Caco-2 (cell line): ENCODE data around the gene CERS6. TPM values are rescaled to one million over a fixed set of nuclear protein-coding genes. Genes with fewer than 3 reads are reported as not detected.
A peak's percentile ranks its signal among the peaks of the same experiment; 100 is the strongest.

ENCODE experiments used
- BruUV-seq: library from RNA; stranded (reverse); fragments of 400-500 nt; replicated peaks from 2 replicates; lab custom pipeline; 2021; lab: Mats Ljungman, UMichigan
- CTCF ChIA-PET: fragments of 300-600 bp; sonication (Branson Sonifier 250); formaldehyde crosslinking; loops from one replicate; lab custom pipeline; 2022; ENCODE audit warnings: antibody characterized with exemption; lab: Charles Lee
- POLR2A ChIA-PET: fragments of 300-600 bp; sonication (Branson Sonifier 250); formaldehyde crosslinking; loops from one replicate; lab custom pipeline; 2022; ENCODE audit warnings: antibody characterized with exemption; lab: Charles Lee
- DNase-seq, 2 experiments: peaks; one replicate each; pipeline versions ENCODE4 v3.0.0 to v3.0.0-alpha.2; 2020 to 2022
- H3K27me3 ChIP-seq: replicated peaks from 2 replicates; pipeline ENCODE4 v1.6.0; 2011; ENCODE audit warnings: low read length; ENCODE audit not compliant: control insufficient read depth, insufficient read depth
- H3K36me3 ChIP-seq: 2 replicates; pipeline ENCODE4 v1.5.1; 2011; ENCODE audit warnings: low read length; ENCODE audit not compliant: control insufficient read depth, insufficient read depth
- H3K4me1 ChIP-seq: fragments of 250-450 bp; sonication (Bioruptor Pico); 2 replicates; pipeline ENCODE4 v1.5.1; 2020; ENCODE audit warnings: mild to moderate bottlenecking
- H3K4me3 ChIP-seq: 2 replicates; pipeline ENCODE4 v1.5.1; 2011; ENCODE audit warnings: low read depth, mild to moderate bottlenecking, control low read depth, low read length
- H3K9me3 ChIP-seq: fragments of 250-450 bp; sonication (Bioruptor Pico); 2 replicates; pipeline ENCODE4 v1.5.1; 2020; ENCODE audit warnings: mild to moderate bottlenecking, moderate library complexity
- H3K27ac Mint-ChIP-seq: one replicate; pipeline ENCODE4 v1.8.0; 2022; ENCODE audit warnings: mixed read lengths; ENCODE audit not compliant: unreplicated experiment
- H3K27me3 Mint-ChIP-seq: one replicate; pipeline ENCODE4 v1.8.0; 2022; ENCODE audit warnings: mixed read lengths; ENCODE audit not compliant: insufficient read depth, unreplicated experiment
- H3K36me3 Mint-ChIP-seq: one replicate; pipeline ENCODE4 v1.8.0; 2022; ENCODE audit warnings: mild to moderate bottlenecking, mixed read lengths; ENCODE audit not compliant: insufficient read depth, unreplicated experiment
- H3K4me1 Mint-ChIP-seq: one replicate; pipeline ENCODE4 v1.8.0; 2022; ENCODE audit warnings: low read depth, mixed read lengths; ENCODE audit not compliant: unreplicated experiment
- H3K4me3 Mint-ChIP-seq: one replicate; pipeline ENCODE4 v1.8.0; 2022; ENCODE audit warnings: mild to moderate bottlenecking, moderate library complexity, mixed read lengths; ENCODE audit not compliant: unreplicated experiment
- H3K9me3 Mint-ChIP-seq: one replicate; pipeline ENCODE4 v1.8.0; 2022; ENCODE audit warnings: mixed read lengths; ENCODE audit not compliant: unreplicated experiment
- intact Hi-C: fragments of 100-400 bp; cut with micrococcal nuclease; formaldehyde crosslinking; loops from one replicate; pipeline ENCODE4 v1.10.0; 2022; ENCODE audit not compliant: unreplicated experiment
- total RNA-seq: library from RNA; stranded (reverse); gene quantifications from 2 replicates; pipeline ENCODE4 v1.2.3, GENCODE V29; 2022
- TF ChIP-seq, protein P1 (sequence below), 2 experiments: fragments of 200-600 bp in 1 of 2; IDR thresholded peaks; 1 replicate in 1 of 2; 2 replicates in 1 of 2; pipeline versions ENCODE4 v1.5.1 to v1.8.0; 2011 to 2022; ENCODE audit warnings: antibody characterized with exemption in 1 of 2, control low read depth in 1 of 2, inconsistent platforms in 1 of 2, low read depth in 1 of 2, low read length in 1 of 2, mild to moderate bottlenecking in 1 of 2, moderate library complexity in 1 of 2; ENCODE audit not compliant: insufficient read depth in 1 of 2, severe bottlenecking in 1 of 2, unreplicated experiment in 1 of 2

Gene CERS6
- total RNA-seq, 1 experiment from 2014 or later, result 32.7 TPM

DNA sequence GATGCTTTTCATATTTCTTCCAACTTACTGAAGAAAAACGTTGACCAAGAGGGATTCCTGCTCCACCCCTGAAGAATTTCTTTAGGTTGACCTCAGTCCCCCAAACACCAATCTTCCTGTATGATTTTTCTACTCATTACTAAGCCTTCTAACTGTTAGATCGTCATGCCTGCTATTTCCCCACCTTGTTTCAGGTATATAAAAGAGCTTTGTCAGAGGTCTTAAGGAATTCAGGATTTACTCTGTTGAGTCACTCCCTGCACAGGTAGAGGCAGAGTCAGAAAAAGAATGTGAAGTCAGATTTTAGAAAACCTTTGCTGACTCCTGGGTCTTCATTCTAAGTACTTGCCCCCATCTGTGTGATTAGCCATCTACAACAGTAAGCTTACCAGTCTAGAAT lies 262.6 kb downstream of the CERS6 start:
- peaks cover 1% of the 10 kb centered on the region for H3K36me3 ChIP-seq
- no peaks in the 10 kb centered on the region for H3K4me1 ChIP-seq
- TF ChIP-seq, protein P1, sequence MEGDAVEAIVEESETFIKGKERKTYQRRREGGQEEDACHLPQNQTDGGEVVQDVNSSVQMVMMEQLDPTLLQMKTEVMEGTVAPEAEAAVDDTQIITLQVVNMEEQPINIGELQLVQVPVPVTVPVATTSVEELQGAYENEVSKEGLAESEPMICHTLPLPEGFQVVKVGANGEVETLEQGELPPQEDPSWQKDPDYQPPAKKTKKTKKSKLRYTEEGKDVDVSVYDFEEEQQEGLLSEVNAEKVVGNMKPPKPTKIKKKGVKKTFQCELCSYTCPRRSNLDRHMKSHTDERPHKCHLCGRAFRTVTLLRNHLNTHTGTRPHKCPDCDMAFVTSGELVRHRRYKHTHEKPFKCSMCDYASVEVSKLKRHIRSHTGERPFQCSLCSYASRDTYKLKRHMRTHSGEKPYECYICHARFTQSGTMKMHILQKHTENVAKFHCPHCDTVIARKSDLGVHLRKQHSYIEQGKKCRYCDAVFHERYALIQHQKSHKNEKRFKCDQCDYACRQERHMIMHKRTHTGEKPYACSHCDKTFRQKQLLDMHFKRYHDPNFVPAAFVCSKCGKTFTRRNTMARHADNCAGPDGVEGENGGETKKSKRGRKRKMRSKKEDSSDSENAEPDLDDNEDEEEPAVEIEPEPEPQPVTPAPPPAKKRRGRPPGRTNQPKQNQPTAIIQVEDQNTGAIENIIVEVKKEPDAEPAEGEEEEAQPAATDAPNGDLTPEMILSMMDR (IDR thresholded peaks at IDR 0.05; ENCODE audit: insufficient read depth in 1 of 2, low read depth in 1 of 2, low read length in 1 of 2, severe bottlenecking in 1 of 2, unreplicated experiment in 1 of 2), result no peak
- Mint-ChIP-seq H3K27ac (peak overlapping the region; percentile 46), H3K36me3 (peaks cover 26% of the 10 kb centered on the region), H3K4me3 (no peak overlapping the region), H3K4me1 (peaks cover 17% of the 10 kb centered on the region), H3K27me3 (no peaks in the 10 kb centered on the region), H3K9me3 (no peaks in the 10 kb centered on the region)
- H3K27me3 ChIP-seq, result no peaks in the 10 kb centered on the region
- no TSS peak for BruUV-seq
- CTCF ChIA-PET, result no interaction called here
- POLR2A ChIA-PET, result no interaction called here
- DNase-seq, result no peak
- intact Hi-C loops, result no loop called here
- peaks cover 3% of the 10 kb centered on the region; the same call in 1 of the 2 replicates for H3K9me3 ChIP-seq
- H3K4me3 ChIP-seq, result no peak overlapping the region

DNA sequence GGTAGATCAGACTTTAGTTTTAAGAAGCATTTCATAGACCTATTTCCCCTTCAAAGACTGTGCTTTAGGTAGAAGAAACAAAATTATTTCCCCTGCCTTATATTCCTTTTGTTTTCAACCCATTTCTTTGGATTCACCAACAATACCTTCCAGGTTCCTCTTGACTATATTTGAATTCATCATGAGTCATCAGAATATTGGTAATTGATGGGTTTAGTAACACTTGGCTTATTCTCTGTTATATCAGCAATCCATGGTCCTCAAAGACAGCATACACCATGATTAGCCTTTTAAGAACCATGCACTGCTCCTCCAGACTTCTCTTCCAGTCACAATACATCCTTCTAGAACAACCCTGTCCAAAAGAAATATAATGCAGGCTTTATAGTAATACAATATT lies 263.4 kb downstream of the CERS6 start:
- TF ChIP-seq, protein P1 (IDR thresholded peaks at IDR 0.05; ENCODE audit: insufficient read depth in 1 of 2, low read depth in 1 of 2, low read length in 1 of 2, severe bottlenecking in 1 of 2, unreplicated experiment in 1 of 2), result no peak
- Histone ChIP-seq H3K4me1 (no peaks in the 10 kb centered on the region), H3K27me3 (no peaks in the 10 kb centered on the region), H3K4me3 (no peak overlapping the region), H3K9me3 (peaks cover 3% of the 10 kb centered on the region; the same call in 1 of the 2 replicates), H3K36me3 (peaks cover 2% of the 10 kb centered on the region)
- Mint-ChIP-seq H3K9me3 (peaks cover 8% of the 10 kb centered on the region), H3K4me1 (peaks cover 17% of the 10 kb centered on the region), H3K27me3 (no peaks in the 10 kb centered on the region), H3K27ac (peak overlapping the region; percentile 46), H3K36me3 (peaks cover 34% of the 10 kb centered on the region), H3K4me3 (no peak overlapping the region)
- DNase-seq, result no peak
- no TSS peak for BruUV-seq
- intact Hi-C loops, result no loop called here
- ChIA-PET CTCF (interaction anchor here (0.9 kb wide), 1 partner anchor 310 kb away, joined by 3 read pairs; no protein-coding TSS in a partner anchor), POLR2A (no interaction called here)

DNA sequence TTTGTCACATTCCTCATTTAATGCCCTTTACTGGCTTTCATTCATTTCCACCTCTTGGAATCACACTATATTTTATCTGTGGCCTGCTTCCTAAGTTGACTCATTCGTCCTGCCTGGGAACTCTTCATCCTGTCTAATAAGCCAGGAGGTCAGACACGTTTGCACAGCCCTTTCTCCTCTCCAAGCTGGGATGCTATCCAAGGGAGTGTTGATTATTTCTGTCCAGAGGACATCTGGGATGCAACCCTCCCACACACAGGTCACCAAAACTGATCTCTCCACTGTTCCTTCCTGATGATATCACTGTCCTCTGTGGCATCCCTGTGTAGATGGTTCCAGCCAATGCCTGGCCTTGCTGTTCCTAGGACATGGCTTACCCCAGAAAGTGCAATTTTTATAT lies 266.5 kb downstream of the CERS6 start:
- no TSS peak for BruUV-seq
- Mint-ChIP-seq H3K4me3 (no peak overlapping the region), H3K9me3 (peaks cover 8% of the 10 kb centered on the region), H3K36me3 (peaks cover 37% of the 10 kb centered on the region), H3K27me3 (no peaks in the 10 kb centered on the region), H3K4me1 (peaks cover 17% of the 10 kb centered on the region), H3K27ac (no peak overlapping the region)
- Histone ChIP-seq H3K4me1 (no peaks in the 10 kb centered on the region), H3K4me3 (no peak overlapping the region), H3K9me3 (peaks cover 3% of the 10 kb centered on the region; the same call in 1 of the 2 replicates), H3K27me3 (no peaks in the 10 kb centered on the region), H3K36me3 (peaks cover 2% of the 10 kb centered on the region)
- TF ChIP-seq, protein P1 (IDR thresholded peaks at IDR 0.05; ENCODE audit: insufficient read depth in 1 of 2, low read depth in 1 of 2, low read length in 1 of 2, severe bottlenecking in 1 of 2, unreplicated experiment in 1 of 2), result no peak
- no peak for DNase-seq
- ChIA-PET CTCF (no interaction called here), POLR2A (no interaction called here)
- intact Hi-C loops, result no loop called here
